ENCODE results near the gene RAP1A.

Gene RAP1A

DNA sequence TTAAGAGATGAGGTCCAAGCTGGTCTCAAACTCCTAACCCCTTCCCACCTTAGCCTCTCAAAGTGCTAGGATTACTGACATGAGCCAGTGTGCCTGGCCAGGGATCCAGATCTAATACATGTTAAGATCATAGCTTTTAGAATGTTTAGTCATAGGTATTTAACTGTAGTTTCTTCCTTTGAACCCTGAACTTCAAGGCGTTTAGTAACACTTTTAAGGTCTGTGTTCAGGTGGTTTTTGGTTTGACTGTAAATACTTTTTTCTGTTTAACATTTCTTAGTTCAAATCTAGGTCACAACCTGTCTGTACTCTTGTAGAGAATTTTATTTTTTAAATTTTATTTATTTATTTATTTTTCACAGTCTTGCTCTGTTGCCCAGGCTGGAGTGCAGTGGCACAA lies 28.1 kb downstream of the RAP1A start:
- no peak for DNase-seq

GRCh38 chr1:111648806-111649205 lies 29.2 kb downstream of the RAP1A start:
- peaks cover 7% of the 10 kb centered on the region; the same call in 1 of the 2 replicates for H3K36me3 ChIP-seq (ENCODE audit: insufficient read depth, low read length)
- no peak overlapping the region for H3K4me2 ChIP-seq (ENCODE audit: insufficient read depth, low read length)
- TF ChIP-seq EZH2 (IDR thresholded peaks at IDR 0.05; ENCODE audit: borderline replicate concordance, low read depth, low read length, severe bottlenecking) (no peak), CTCF (IDR thresholded peaks at IDR 0.05; ENCODE audit: borderline replicate concordance, extremely low read depth, low read length, poor library complexity, severe bottlenecking) (no peak)
- no peaks in the 10 kb centered on the region for H3K9me3 ChIP-seq (ENCODE audit: insufficient read depth, low read length, severe bottlenecking)
- peaks cover 77% of the 10 kb centered on the region for H3K79me2 ChIP-seq (ENCODE audit: insufficient read depth, low read length)
- no peak overlapping the region for H3K9ac ChIP-seq (ENCODE audit: low read depth, low read length)
- H2AFZ ChIP-seq (ENCODE audit: low read depth, low read length) = no peak overlapping the region
- no peak overlapping the region for H3K27ac ChIP-seq (ENCODE audit: low read length)
- H4K20me1 ChIP-seq (ENCODE audit: insufficient read depth, low read length) = peaks cover 34% of the 10 kb centered on the region
- H3K4me3 ChIP-seq (ENCODE audit: low read depth in 1 of 2, low read length in 2 of 2) = no peak overlapping the region
- H3K27me3 ChIP-seq (ENCODE audit: insufficient read depth, low read length, poor library complexity) = no peaks in the 10 kb centered on the region
- peaks cover 11% of the 10 kb centered on the region for H3K4me1 ChIP-seq (ENCODE audit: insufficient read depth, low read length)
- DNase-seq = no peak
- ATAC-seq (ENCODE audit: insufficient read depth, low read depth) = no peak

More for the DNA sequence above, 28.1 kb downstream of the RAP1A start:
- Histone ChIP-seq H4K20me1 (ENCODE audit: insufficient read depth, low read length) (peaks cover 31% of the 10 kb centered on the region), H3K9ac (ENCODE audit: low read depth, low read length) (no peak overlapping the region), H3K79me2 (ENCODE audit: insufficient read depth, low read length) (peaks cover 82% of the 10 kb centered on the region), H3K4me2 (ENCODE audit: insufficient read depth, low read length) (no peak overlapping the region), H3K4me3 (ENCODE audit: low read depth in 1 of 2, low read length in 2 of 2) (no peak overlapping the region), H3K4me1 (ENCODE audit: insufficient read depth, low read length) (peaks cover 1% of the 10 kb centered on the region; the same call in 1 of the 2 replicates), H3K9me3 (ENCODE audit: insufficient read depth, low read length, severe bottlenecking) (no peaks in the 10 kb centered on the region), H2AFZ (ENCODE audit: low read depth, low read length) (no peak overlapping the region), H3K27me3 (ENCODE audit: insufficient read depth, low read length, poor library complexity) (no peaks in the 10 kb centered on the region), H3K36me3 (ENCODE audit: insufficient read depth, low read length) (peaks cover 7% of the 10 kb centered on the region; the same call in 1 of the 2 replicates), H3K27ac (ENCODE audit: low read length) (no peak overlapping the region)
- ATAC-seq (ENCODE audit: insufficient read depth, low read depth) = 0 out of 3 replicates have a peak, but pooled peaks have one; percentile 24
- TF ChIP-seq EZH2 (IDR thresholded peaks at IDR 0.05; ENCODE audit: borderline replicate concordance, low read depth, low read length, severe bottlenecking) (no peak), CTCF (IDR thresholded peaks at IDR 0.05; ENCODE audit: borderline replicate concordance, extremely low read depth, low read length, poor library complexity, severe bottlenecking) (no peak)

DNA sequence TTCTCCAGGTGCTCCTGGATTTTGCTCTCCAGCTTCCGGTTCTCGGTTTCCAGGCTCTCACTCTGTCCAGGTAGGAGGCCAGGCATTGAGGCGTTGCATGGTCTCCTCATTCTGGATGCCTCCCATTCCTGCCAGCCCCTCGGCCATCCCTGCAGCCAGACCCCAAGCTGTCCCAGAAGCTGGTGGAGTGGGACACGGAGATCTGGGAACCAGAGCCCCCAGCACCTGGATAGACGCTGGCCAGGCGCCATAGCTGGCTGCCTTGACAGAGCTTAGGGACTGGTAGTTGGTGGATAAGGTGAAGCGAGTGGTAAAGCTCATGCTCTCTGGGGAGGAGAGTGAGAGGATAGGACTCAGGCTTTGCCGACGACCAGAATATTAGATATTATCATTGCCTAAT lies 29.6 kb downstream of the RAP1A start:
- H3K9ac ChIP-seq (ENCODE audit: low read depth, low read length) = no peak overlapping the region
- no peak overlapping the region for H3K27ac ChIP-seq (ENCODE audit: low read length)

More for the DNA sequence above, 29.6 kb downstream of the RAP1A start:
- TF ChIP-seq CTCF (IDR thresholded peaks at IDR 0.05; ENCODE audit: borderline replicate concordance, extremely low read depth, low read length, poor library complexity, severe bottlenecking) (no peak), EZH2 (IDR thresholded peaks at IDR 0.05; ENCODE audit: borderline replicate concordance, low read depth, low read length, severe bottlenecking) (no peak)
- DNase-seq = no peak
- Histone ChIP-seq H3K4me2 (ENCODE audit: insufficient read depth, low read length) (no peak overlapping the region), H3K27me3 (ENCODE audit: insufficient read depth, low read length, poor library complexity) (no peaks in the 10 kb centered on the region), H4K20me1 (ENCODE audit: insufficient read depth, low read length) (peaks cover 34% of the 10 kb centered on the region), H3K79me2 (ENCODE audit: insufficient read depth, low read length) (peaks cover 75% of the 10 kb centered on the region), H2AFZ (ENCODE audit: low read depth, low read length) (no peak overlapping the region), H3K4me1 (ENCODE audit: insufficient read depth, low read length) (peaks cover 11% of the 10 kb centered on the region), H3K36me3 (ENCODE audit: insufficient read depth, low read length) (peaks cover 7% of the 10 kb centered on the region; the same call in 1 of the 2 replicates), H3K4me3 (ENCODE audit: low read depth in 1 of 2, low read length in 2 of 2) (no peak overlapping the region), H3K9me3 (ENCODE audit: insufficient read depth, low read length, severe bottlenecking) (no peaks in the 10 kb centered on the region)
- ATAC-seq (ENCODE audit: insufficient read depth, low read depth) = no peak

All from DND-41 (cell line).